ENCODE measurements around the gene BDH2. TPM values are rescaled to one million over a fixed set of nuclear protein-coding genes. Genes with fewer than 3 reads are reported as not detected.

BDH2 gene
- total RNA-seq, 4 donors from 2014 or later = 31.6 to 59.4 (median 47.1) TPM

- Histone ChIP-seq H3K9me3 (no peaks in the 10 kb centered on the region), H3K27ac (replicated peaks in 1 of 4) (no peak overlapping the region), H3K27me3 (no peaks in the 10 kb centered on the region), H3K4me3 (no peak overlapping the region), H3K36me3 (peaks cover 32 to 54% (median 42%) of the 10 kb centered on the region in 4 donors), H3K4me1 (peaks cover 0 to 22% (median 14%) of the 10 kb centered on the region in 4 donors)
- no peak for DNase-seq (ENCODE audit: extremely low spot score)
- intact Hi-C loops (cut with DNase I) = loop anchor here (10.0 kb wide), 3 partner anchors 217 to 747 kb away; partner anchors contain the start of gene SLC39A8
- no peak for TF ChIP-seq EP300 (IDR thresholded peaks at IDR 0.05)
- no peak for TF ChIP-seq POLR2AphosphoS5 (IDR thresholded peaks at IDR 0.05)
- TF ChIP-seq POLR2A (IDR thresholded peaks at IDR 0.05; ENCODE audit: low read depth) = no peak
- TF ChIP-seq CTCF (IDR thresholded peaks at IDR 0.05) = no peak
Measured at GRCh38 chr4:103092245-103092644, 7.4 kb downstream of the BDH2 start.

- Histone ChIP-seq H3K4me1 (peaks cover 0 to 20% (median 10%) of the 10 kb centered on the region in 4 donors), H3K4me3 (no peak overlapping the region), H3K36me3 (peaks cover 37 to 59% (median 47%) of the 10 kb centered on the region in 4 donors), H3K27me3 (no peaks in the 10 kb centered on the region), H3K9me3 (no peaks in the 10 kb centered on the region), H3K27ac (replicated peaks in 1 of 4) (no peak overlapping the region)
- DNase-seq (ENCODE audit: extremely low spot score) = no peak
- intact Hi-C loops (cut with DNase I) = loop anchor here (10.0 kb wide), 3 partner anchors 217 to 747 kb away; partner anchors contain the start of gene SLC39A8
- TF ChIP-seq CTCF (IDR thresholded peaks at IDR 0.05) (peak; percentile 32 to 52 (median 42)), POLR2A (IDR thresholded peaks at IDR 0.05; ENCODE audit: low read depth) (no peak), POLR2AphosphoS5 (IDR thresholded peaks at IDR 0.05) (no peak)
- 41% methylated on average over 3 of the region's 3 CpGs for WGBS
Measured at GRCh38 chr4:103091601-103092223, 7.9 kb downstream of the BDH2 start.

GRCh38 chr4:103089481-103089880 lies 10.2 kb downstream of the BDH2 start:
- TF ChIP-seq CTCF (IDR thresholded peaks at IDR 0.05) = no peak
- TF ChIP-seq EP300 (IDR thresholded peaks at IDR 0.05) = no peak
- TF ChIP-seq POLR2AphosphoS5 (IDR thresholded peaks at IDR 0.05) = no peak
- TF ChIP-seq POLR2A (IDR thresholded peaks at IDR 0.05; ENCODE audit: low read depth) = no peak
- whole genome bisulfite sequencing = 80% methylated on average over 2 of the region's 2 CpGs
- peaks cover 0 to 8% (median 0%) of the 10 kb centered on the region in 4 donors for H3K4me1 ChIP-seq
- H3K4me3 ChIP-seq = no peak overlapping the region
- peaks cover 40 to 81% (median 63%) of the 10 kb centered on the region in 4 donors for H3K36me3 ChIP-seq
- no peaks in the 10 kb centered on the region for H3K27me3 ChIP-seq
- H3K27ac ChIP-seq (replicated peaks in 1 of 4) = no peak overlapping the region
- DNase-seq (ENCODE audit: extremely low spot score) = no peak
- H3K9me3 ChIP-seq = no peaks in the 10 kb centered on the region
- intact Hi-C loops (cut with DNase I) = no loop called here

- no peak for DNase-seq (ENCODE audit: extremely low spot score)
- Histone ChIP-seq H3K9me3 (no peaks in the 10 kb centered on the region), H3K4me3 (no peak overlapping the region), H3K4me1 (peaks cover 0 to 2% (median 0%) of the 10 kb centered on the region in 4 donors), H3K27ac (replicated peaks in 1 of 4) (no peak overlapping the region), H3K27me3 (no peaks in the 10 kb centered on the region), H3K36me3 (peaks cover 45 to 96% (median 75%) of the 10 kb centered on the region in 4 donors)
- TF ChIP-seq EP300 (IDR thresholded peaks at IDR 0.05) (no peak), POLR2AphosphoS5 (IDR thresholded peaks at IDR 0.05) (no peak)
- WGBS = 68% methylated on average over 1 of the region's 1 CpG
- intact Hi-C loops (cut with DNase I) = no loop called here
Measured at GRCh38 chr4:103086551-103086950, 13.1 kb downstream of the BDH2 start.

GRCh38 chr4:103085555-103086196 lies 14.0 kb downstream of the BDH2 start:
- no peaks in the 10 kb centered on the region for H3K27me3 ChIP-seq
- intact Hi-C loops (cut with DNase I) = no loop called here
- no peaks in the 10 kb centered on the region for H3K4me1 ChIP-seq
- no peak overlapping the region for H3K4me3 ChIP-seq
- peaks cover 47 to 96% (median 78%) of the 10 kb centered on the region in 4 donors for H3K36me3 ChIP-seq
- no peak for DNase-seq (ENCODE audit: extremely low spot score)
- 96% methylated on average over 2 of the region's 2 CpGs for WGBS
- H3K9me3 ChIP-seq = no peaks in the 10 kb centered on the region
- no peak overlapping the region for H3K27ac ChIP-seq (replicated peaks in 1 of 4)
- no peak for TF ChIP-seq EP300 (IDR thresholded peaks at IDR 0.05)
